Right cardiac atrium (tissue), 5 donors: ENCODE data around the gene ZFYVE28. TPM values are rescaled to one million over a fixed set of nuclear protein-coding genes. Genes with fewer than 3 reads are reported as not detected.
A peak's percentile ranks its signal among the peaks of the same experiment; 100 is the strongest.

Experiments used
- ATAC-seq, 2 donors: fragments of 200-7000 bp; cut with Tn5 transposase; one replicate each; pipeline versions ENCODE4 v1.8.0 to v1.9.1; 2020; ENCODE audit warnings: moderate library complexity in 2 of 2, mild to moderate bottlenecking in 1 of 2
- DNase-seq, 3 donors: peaks; one replicate each; pipeline ENCODE4 v3.0.0-alpha.2; 2020
- H3K27ac ChIP-seq: one replicate; pipeline ENCODE4 v1.5.1; 2013; ENCODE audit warnings: mild to moderate bottlenecking, low read length, control low read depth, moderate library complexity
- H3K27me3 ChIP-seq: one replicate; pipeline ENCODE4 v1.6.1; 2013; ENCODE audit not compliant: control insufficient read depth, insufficient read depth
- H3K4me1 ChIP-seq: one replicate; pipeline ENCODE4 v1.6.1; 2013; ENCODE audit warnings: low read length; ENCODE audit not compliant: control insufficient read depth, insufficient read depth
- H3K4me3 ChIP-seq: one replicate; pipeline ENCODE4 v1.5.1; 2013; ENCODE audit warnings: low read length, control low read depth
- H3K9me3 ChIP-seq: one replicate; pipeline ENCODE4 v1.6.1; 2013; ENCODE audit warnings: low read length; ENCODE audit not compliant: control insufficient read depth
- WGBS: extraction: QIAGEN DNeasy Blood & Tissue Kit; methylation state at CpG from one replicate; pipeline ENCODE4 v1.1.7; 2013; 5-methylcytosine and 5-hydroxymethylcytosine counted together
- intact Hi-C, 4 donors: fragments of 100-400 bp; cut with DNase I; formaldehyde crosslinking; loops; one replicate each; pipeline versions ENCODE4 v1.11.0 to v1.14.0; 2022 to 2023
- polyA plus RNA-seq: library from polyadenylated mRNA; stranded (reverse); fragments of 200-250 nt; gene quantifications from one replicate; pipeline ENCODE4 v1.2.3, GENCODE V29; 2013
- total RNA-seq, 4 donors: library from RNA; stranded (reverse); fragmentation: NEBNext Ultra II Directional; extraction: Animal tissue kit (Norgen Biotek cat#: 25700); gene quantifications; one replicate each; pipeline ENCODE4 v1.2.1, GENCODE V29; 2021
- donor health status: healthy with polysubstance abuse.
- donor health status: DM: no; HTN: yes; CAD: no.
- donor health status: DM: no; HTN: no; CAD: no.
- donor health status: DM: no; HTN: yes; CAD: no; lungs with severe emphysema.
- donor health status: DM: yes; HTN: yes; CAD: no.

Gene ZFYVE28
- total and polyA plus RNA-seq, 5 donors: 3.5 to 5.9 (median 5.1) TPM

DNA sequence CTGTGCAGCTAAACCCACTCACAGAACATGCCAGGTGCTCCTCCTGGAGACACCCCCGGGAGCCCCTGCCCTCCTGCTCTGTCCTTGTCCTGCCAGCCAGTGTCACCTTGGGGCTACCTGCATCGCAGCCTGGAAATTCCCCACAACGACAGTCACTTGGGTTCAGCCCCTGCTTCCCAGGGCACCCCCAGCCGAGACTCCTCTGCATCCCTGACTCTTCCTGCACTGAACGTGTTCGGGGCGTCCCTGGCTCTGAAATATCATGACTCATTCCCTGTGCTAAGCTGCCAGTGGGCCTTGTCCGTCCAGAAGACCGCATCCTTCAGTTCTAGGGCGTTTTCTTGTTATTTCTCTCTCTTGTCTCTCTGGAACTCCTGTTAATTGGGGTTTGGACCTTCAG is 6.1 kb upstream of the ZFYVE28 start:
- no peaks in the 10 kb centered on the region for H3K9me3 ChIP-seq
- H3K4me1 ChIP-seq: no peaks in the 10 kb centered on the region
- H3K27me3 ChIP-seq: no peaks in the 10 kb centered on the region
- DNase-seq (no peak), ATAC-seq (no peak)
- intact Hi-C loops: no loop called here
- WGBS: 65% methylated on average over 10 of the region's 10 CpGs
- no peak overlapping the region for H3K4me3 ChIP-seq
- no peak overlapping the region for H3K27ac ChIP-seq

DNA sequence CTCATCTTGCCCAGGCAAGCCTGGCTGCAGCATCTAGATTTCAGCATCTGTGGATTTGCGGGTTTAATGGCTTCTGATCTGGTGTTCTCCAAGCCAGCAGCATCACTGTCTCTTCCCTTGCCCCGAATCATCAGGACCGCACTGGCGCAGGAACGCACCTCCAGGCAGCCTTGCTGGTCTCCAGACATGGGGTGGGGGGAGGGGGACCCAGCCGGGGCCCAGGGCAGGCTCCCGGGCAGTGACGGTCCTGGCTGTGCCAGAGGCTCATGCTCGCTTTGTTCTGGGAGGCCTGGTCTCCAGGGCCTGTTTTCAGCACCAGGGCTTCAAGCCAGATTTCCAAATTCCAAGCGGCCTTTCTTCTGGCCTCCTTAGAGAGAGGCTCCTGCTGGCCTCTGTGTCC is 5.2 kb upstream of the ZFYVE28 start:
- Histone ChIP-seq H3K9me3 (no peaks in the 10 kb centered on the region), H3K27ac (no peak overlapping the region), H3K4me1 (no peaks in the 10 kb centered on the region), H3K27me3 (no peaks in the 10 kb centered on the region), H3K4me3 (no peak overlapping the region)
- DNase-seq: no peak
- intact Hi-C loops: no loop called here
- 63% methylated on average over 10 of the region's 10 CpGs for WGBS
- ATAC-seq: no peak

DNA sequence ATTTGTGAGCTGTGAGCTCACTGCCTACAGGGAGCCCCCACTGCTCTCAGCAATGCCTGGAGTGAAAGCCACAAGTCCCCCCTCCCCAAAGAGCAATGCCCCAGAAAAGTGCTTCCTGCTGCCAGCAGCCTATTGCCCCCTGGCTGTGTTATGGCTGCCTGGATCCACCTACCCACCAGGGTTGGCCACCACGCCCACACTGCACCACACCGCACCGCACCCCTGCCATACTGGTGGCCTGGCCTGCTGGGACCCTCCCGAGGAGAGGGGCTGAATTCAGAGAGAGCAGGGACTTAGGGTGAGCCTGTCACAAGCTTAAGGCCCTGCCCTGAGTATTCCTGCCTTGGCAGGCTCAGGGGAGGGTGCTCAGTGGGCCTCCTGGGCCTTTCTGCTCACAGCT is 4.6 kb upstream of the ZFYVE28 start:
- Histone ChIP-seq H3K27ac (no peak overlapping the region), H3K4me1 (no peaks in the 10 kb centered on the region), H3K4me3 (no peak overlapping the region), H3K9me3 (no peaks in the 10 kb centered on the region), H3K27me3 (no peaks in the 10 kb centered on the region)
- DNase-seq (no peak), ATAC-seq (no peak)
- 77% methylated on average over 4 of the region's 4 CpGs for WGBS
- intact Hi-C loops: no loop called here

DNA sequence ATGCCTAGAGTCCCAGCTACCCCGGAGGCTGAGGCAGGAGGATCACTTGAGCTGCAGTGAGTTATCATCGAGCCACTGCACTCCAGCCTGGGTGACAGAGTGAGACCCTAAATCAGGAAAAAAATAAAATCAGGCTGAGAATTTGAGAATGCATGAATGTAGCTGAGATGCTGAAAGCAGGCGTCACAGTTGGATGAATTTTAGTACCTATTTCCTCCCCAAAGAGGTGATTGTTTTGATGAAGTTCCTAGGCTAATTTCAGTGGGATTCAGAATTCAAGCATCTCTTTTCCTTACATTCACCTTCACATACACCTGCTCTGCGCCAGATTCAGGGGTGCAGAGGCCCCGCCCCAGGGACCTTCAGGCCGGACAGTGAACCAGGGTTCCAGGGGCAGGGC is 3.5 kb upstream of the ZFYVE28 start:
- ATAC-seq: no peak
- Histone ChIP-seq H3K27ac (no peak overlapping the region), H3K9me3 (no peaks in the 10 kb centered on the region), H3K27me3 (no peaks in the 10 kb centered on the region), H3K4me3 (no peak overlapping the region), H3K4me1 (no peaks in the 10 kb centered on the region)
- WGBS: 79% methylated on average over 6 of the region's 6 CpGs
- intact Hi-C loops: no loop called here
- no peak for DNase-seq

DNA sequence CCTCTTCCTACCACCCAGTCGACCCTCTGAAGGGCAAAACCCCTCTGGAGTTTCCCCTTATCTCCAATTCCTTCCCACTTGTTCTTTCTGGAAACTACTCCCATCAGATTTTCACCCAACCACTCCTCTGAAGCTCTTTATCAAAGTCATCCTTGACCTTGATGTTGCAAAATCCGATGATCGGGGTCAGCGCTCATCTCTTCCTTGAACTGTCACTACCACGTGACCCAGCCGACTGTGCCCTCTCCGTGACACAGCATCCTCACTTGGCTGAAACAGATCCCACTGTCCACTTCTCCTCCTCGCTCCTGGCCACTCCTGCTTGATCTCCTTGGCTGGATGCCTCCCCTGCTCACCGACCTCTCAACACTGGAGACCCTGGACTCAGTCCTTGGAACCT is 1.4 kb upstream of the ZFYVE28 start:
- H3K9me3 ChIP-seq: no peaks in the 10 kb centered on the region
- H3K27me3 ChIP-seq: no peaks in the 10 kb centered on the region
- ATAC-seq (no peak), DNase-seq (peak in 1 of 3 donors; percentile 43)
- intact Hi-C loops: loop anchor here in 2 of 4 donors (10.0 kb wide), 1 partner anchor 165 kb away; no protein-coding TSS in a partner anchor
- WGBS: 43% methylated on average over 9 of the region's 9 CpGs
- no peak overlapping the region for H3K4me3 ChIP-seq
- peaks cover 2% of the 10 kb centered on the region for H3K4me1 ChIP-seq
- H3K27ac ChIP-seq: no peak overlapping the region

DNA sequence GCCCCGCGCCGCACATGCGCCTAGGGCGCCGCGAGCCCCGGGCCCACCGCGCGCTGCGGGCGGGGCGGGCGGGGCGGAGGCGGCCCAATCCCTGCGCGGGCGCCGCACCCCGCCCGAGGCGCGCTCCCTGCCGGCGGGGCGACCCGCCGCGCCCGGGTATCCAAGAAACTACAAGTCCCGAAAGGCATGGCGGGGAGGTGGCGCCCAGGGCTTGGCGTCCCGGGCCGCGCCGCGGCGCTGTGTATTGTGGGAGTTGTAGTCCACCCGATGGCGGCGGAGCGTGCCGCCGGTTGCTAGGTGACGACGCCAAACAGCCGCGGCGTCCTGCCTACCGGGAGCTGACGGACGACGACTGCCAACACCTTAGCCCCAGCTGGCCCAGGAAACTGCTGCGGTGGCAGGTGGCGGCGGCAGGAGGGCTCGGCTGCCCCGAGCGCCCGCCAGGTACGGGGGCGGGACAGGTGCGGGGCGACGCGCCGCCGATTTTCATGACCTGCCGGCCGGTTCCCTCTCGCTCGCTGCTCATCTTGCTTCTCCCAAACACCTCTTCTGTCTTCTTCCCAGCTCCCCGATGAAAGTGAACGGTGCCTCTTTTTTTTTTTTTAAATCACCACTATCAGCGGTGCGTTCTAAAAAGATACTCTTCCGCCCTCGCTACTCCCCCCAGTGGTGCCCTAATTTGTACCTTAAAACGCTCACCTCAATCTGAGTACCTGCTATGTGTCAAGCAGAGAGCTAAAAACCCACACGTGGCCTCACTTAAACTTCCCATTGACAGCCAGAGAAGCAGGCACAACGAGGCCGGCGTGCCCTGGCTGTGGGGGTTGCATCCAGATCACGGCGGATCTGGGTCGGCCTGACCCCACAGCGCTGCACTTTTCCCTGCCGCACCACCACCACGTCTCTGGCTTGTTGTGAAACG is 466 bp upstream of the ZFYVE28 start, which contains the start of gene CFAP99:
CFAP99 (plus strand) TSS at position 306 of the 922 bp plus-strand sequence.
- peak; percentile 98 to 99 (median 99) for DNase-seq
- intact Hi-C loops: loop anchor here in 2 of 4 donors (10.0 kb wide), 1 partner anchor 164 kb away; no protein-coding TSS in a partner anchor
- H3K4me1 ChIP-seq: peaks cover 2% of the 10 kb centered on the region
- ATAC-seq: peak; percentile 97 to 98
- no peak within 1 kb of the TSS for H3K27ac ChIP-seq
- under 1% methylated on average over 94 of the region's 94 CpGs for WGBS
- H3K4me3 ChIP-seq: peak within 1 kb of the TSS; percentile 86
- no peaks in the 10 kb centered on the region for H3K27me3 ChIP-seq
- no peaks in the 10 kb centered on the region for H3K9me3 ChIP-seq

DNA sequence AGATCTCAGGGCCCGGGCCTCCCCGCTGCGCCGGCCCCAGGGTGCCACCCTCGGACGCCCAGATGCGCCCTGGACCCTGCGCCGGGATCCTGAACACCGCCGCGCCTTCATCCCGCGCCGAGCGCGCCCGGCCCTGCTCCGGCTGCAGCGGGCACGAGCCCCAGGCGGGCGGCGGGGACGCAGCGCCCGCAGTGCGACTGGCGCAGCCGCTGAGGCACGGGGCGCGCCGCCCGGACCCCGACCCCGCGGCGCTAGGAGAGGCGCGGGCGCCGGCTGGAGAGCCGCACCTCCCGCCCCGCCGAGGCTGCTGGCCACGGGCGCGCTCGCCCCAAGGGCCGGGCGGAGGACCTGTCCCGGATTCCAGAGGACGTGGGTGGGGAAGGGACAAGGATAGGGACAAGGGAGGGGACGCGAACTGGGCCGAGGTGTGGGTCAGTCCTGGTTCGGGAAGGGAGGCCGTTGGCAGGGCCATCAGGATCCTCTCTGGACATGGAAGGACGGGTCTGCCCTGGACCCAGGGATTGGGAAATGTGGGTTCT is 1.1 kb downstream of the ZFYVE28 start:
- peak overlapping the region; percentile 86 for H3K4me3 ChIP-seq
- intact Hi-C loops: loop anchor here in 2 of 4 donors (10.0 kb wide), 1 partner anchor 162 kb away; no protein-coding TSS in a partner anchor
- H3K9me3 ChIP-seq: no peaks in the 10 kb centered on the region
- no peaks in the 10 kb centered on the region for H3K27me3 ChIP-seq
- WGBS: under 1% methylated on average over 61 of the region's 61 CpGs
- H3K4me1 ChIP-seq: peaks cover 13% of the 10 kb centered on the region
- ATAC-seq (no peak), DNase-seq (no peak)
- no peak overlapping the region for H3K27ac ChIP-seq

DNA sequence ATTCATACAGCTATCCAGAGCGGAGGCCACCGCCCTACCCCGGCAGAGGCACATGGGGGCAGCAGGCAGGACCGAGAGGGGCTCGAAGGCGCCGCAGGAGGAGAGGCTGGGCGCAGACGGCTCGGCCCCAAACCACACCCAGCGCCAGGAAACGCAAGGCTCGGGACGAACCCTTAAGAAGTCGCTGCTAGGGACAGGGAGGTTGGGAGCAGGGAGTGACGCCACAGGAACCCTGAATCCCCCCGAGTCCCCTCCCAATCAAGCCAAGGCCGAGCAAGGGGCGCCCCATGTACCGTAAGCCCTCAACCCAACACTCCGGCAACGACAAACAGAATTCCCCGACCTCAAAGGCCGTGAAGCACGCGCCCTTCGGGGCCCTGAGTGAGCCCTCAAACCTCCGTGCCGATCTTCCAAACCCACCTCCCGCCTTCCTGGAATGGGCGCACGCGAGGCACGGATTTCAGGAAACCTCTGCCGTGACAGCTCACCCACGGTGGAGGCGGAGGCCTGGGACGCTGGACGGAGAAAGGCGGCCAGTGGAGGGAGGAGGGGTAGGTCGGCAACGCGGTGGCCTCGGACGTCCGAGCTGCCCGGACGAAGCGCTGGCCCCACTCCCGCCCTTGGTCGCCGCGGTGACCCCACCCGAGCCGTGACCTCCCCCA is 1.8 kb downstream of the ZFYVE28 start:
- WGBS: 5% methylated on average over 55 of the region's 55 CpGs
- intact Hi-C loops: loop anchor here in 2 of 4 donors (10.0 kb wide), 1 partner anchor 162 kb away; no protein-coding TSS in a partner anchor
- no peaks in the 10 kb centered on the region for H3K9me3 ChIP-seq
- peak overlapping the region; percentile 86 for H3K4me3 ChIP-seq
- peaks cover 13% of the 10 kb centered on the region for H3K4me1 ChIP-seq
- ATAC-seq (peak in 1 of 2 donors; percentile 1), DNase-seq (peak in 1 of 3 donors; percentile 72)
- no peak overlapping the region for H3K27ac ChIP-seq
- H3K27me3 ChIP-seq: no peaks in the 10 kb centered on the region

DNA sequence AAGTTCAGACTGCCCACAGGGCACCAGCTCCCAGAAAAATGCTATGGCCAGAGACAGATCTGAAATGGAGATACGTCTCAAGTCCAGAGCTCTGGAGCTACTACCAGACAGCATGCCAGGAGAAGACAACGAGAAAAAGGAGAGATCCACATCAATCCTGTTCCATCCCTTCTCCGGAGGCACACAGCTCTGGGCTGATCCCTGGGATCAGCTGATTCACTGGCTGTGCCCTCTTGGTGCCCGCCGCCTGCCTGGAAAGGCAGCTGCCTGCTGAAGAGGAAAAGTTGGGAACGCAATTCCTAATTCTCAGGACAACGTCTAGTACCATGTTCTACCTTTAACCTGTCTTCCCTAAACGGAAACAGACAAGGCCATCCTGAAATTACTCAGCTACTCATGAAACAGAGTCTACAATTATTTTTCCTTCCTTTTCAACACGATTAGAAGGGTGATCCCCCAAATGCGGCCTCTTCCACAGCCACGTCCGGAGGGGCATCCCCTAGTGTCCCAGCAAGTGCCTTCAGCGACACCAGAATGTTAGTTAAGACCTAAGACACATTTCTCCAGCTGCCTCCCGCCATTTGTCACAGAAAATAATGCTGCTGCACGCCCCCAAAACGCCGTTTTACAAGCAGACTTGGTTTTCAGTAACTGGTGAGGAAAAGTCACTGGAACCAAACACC is 2.4 kb downstream of the ZFYVE28 start:
- intact Hi-C loops: loop anchor here in 2 of 4 donors (10.0 kb wide), 1 partner anchor 161 kb away; no protein-coding TSS in a partner anchor
- no peaks in the 10 kb centered on the region for H3K9me3 ChIP-seq
- 65% methylated on average over 17 of the region's 17 CpGs for WGBS
- H3K27ac ChIP-seq: no peak overlapping the region
- no peak for ATAC-seq
- peaks cover 13% of the 10 kb centered on the region for H3K4me1 ChIP-seq
- no peaks in the 10 kb centered on the region for H3K27me3 ChIP-seq
- no peak for DNase-seq
- H3K4me3 ChIP-seq: no peak overlapping the region

DNA sequence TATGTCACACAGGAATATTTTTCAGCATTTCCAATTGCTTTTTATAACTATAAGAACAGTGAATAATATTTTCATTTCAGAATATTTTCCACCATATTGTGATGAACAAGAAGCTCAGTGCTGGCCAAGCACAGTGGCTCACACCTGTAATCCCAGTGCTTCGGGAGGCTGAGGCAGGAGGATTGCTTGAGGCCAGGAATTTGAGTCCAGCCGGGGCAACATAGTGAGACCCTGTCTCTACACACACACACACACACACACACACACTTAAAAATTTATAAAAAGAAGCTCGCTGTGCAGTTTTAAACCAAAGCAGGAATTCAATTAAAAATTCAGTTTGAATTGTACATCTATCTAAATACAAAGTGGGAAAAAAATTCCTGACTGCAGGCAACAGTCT is 3.2 kb downstream of the ZFYVE28 start:
- Histone ChIP-seq H3K27ac (no peak overlapping the region), H3K4me3 (no peak overlapping the region), H3K27me3 (no peaks in the 10 kb centered on the region), H3K4me1 (peaks cover 13% of the 10 kb centered on the region), H3K9me3 (no peaks in the 10 kb centered on the region)
- ATAC-seq (no peak), DNase-seq (no peak)
- WGBS: 94% methylated on average over 3 of the region's 3 CpGs
- intact Hi-C loops: loop anchor here in 2 of 4 donors (10.0 kb wide), 1 partner anchor 160 kb away; no protein-coding TSS in a partner anchor
